Hematopoietic multipotent progenitor cell treated with erythropoietin and hydrocortisone succinate and interleukin-3 and kit ligand, for 17 days (in vitro differentiated cells): Measurements from ENCODE around the gene GARNL3.

ENCODE experiments used
- DNase-seq: peaks from one replicate; pipeline ENCODE4 v3.0.0-alpha.2; 2015; ENCODE audit warnings: low spot score

GARNL3 gene

GRCh38 chr9:127405344-127406125 lies 141.0 kb downstream of the GARNL3 start:
- no peak for DNase-seq

GRCh38 chr9:127406799-127407491 lies 142.4 kb downstream of the GARNL3 start:
- no peak for DNase-seq

- no peak for DNase-seq
Observed at GRCh38 chr9:127407492-127407843, 142.9 kb downstream of the GARNL3 start.

- DNase-seq = no peak
Observed at GRCh38 chr9:127411122-127411521, 146.5 kb downstream of the GARNL3 start.

- DNase-seq = no peak
Observed at GRCh38 chr9:127415141-127415540, 150.6 kb downstream of the GARNL3 start.

- DNase-seq = no peak
Observed at GRCh38 chr9:127415657-127416056, 151.1 kb downstream of the GARNL3 start.

- DNase-seq = no peak
Observed at GRCh38 chr9:127417131-127418036, 152.8 kb downstream of the GARNL3 start.

GRCh38 chr9:127418037-127418471 lies 153.5 kb downstream of the GARNL3 start:
- DNase-seq = no peak

GRCh38 chr9:127419348-127419747 lies 154.8 kb downstream of the GARNL3 start:
- no peak for DNase-seq

GRCh38 chr9:127421057-127421456 lies 156.5 kb downstream of the GARNL3 start:
- DNase-seq = no peak

GRCh38 chr9:127422133-127422782 lies 157.7 kb downstream of the GARNL3 start:
- DNase-seq = no peak

GRCh38 chr9:127422787-127423186 lies 158.2 kb downstream of the GARNL3 start:
- no peak for DNase-seq

GRCh38 chr9:127423476-127423933 lies 158.9 kb downstream of the GARNL3 start:
- DNase-seq = no peak

GRCh38 chr9:127423934-127424675 lies 159.5 kb downstream of the GARNL3 start, which contains the start of gene ZNF79:
ZNF79 (plus strand) TSS chr9:127424382; CDS start chr9:127424788, 406 bp downstream.
- peak; percentile 95 for DNase-seq

- no peak for DNase-seq
Observed at GRCh38 chr9:127424676-127424999, 160.1 kb downstream of the GARNL3 start.

- no peak for DNase-seq
Observed at GRCh38 chr9:127426756-127427155, 162.2 kb downstream of the GARNL3 start.

GRCh38 chr9:127428348-127428747 lies 163.8 kb downstream of the GARNL3 start:
- DNase-seq = no peak

GRCh38 chr9:127430415-127430814 lies 165.8 kb downstream of the GARNL3 start:
- no peak for DNase-seq

GRCh38 chr9:127437497-127438264 lies 173.1 kb downstream of the GARNL3 start:
- DNase-seq = no peak

- DNase-seq = no peak
Observed at GRCh38 chr9:127438394-127438793, 173.8 kb downstream of the GARNL3 start.
